Endothelial cell of umbilical vein (primary cell): Measurements from ENCODE around the gene CTTN. TPM values are rescaled to one million over a fixed set of nuclear protein-coding genes. Genes with fewer than 3 reads are reported as not detected.
"Not testable (repeated sequence)": the region's sequence is repeated elsewhere in the genome, so short reads cannot be mapped to it uniquely, and the experiment has no call there.

ENCODE experiments used
- BruUV-seq: library from RNA; stranded (reverse); fragments of 400-500 nt; replicated peaks from 2 replicates; lab custom pipeline; 2021; lab: Mats Ljungman, UMichigan
- CTCF ChIA-PET: fragments of 300-600, 350-600 bp; sonication (Branson Sonifier 250); formaldehyde crosslinking; loops from one replicate; lab custom pipeline; 2021; ENCODE audit warnings: antibody characterized with exemption, inconsistent platforms; lab: Charles Lee
- POLR2A ChIA-PET: fragments of 300-600, 350-600 bp; sonication (Branson Sonifier 250); formaldehyde crosslinking; loops from one replicate; lab custom pipeline; 2021; ENCODE audit warnings: antibody characterized with exemption, inconsistent platforms; lab: Charles Lee
- DNase-seq: peaks from one replicate; pipeline ENCODE4 v3.0.0-alpha.2; 2011; ENCODE audit warnings: low read depth, low spot score
- FAIRE-seq: peaks from 2 replicates; lab custom pipeline; 2011; peaks lifted over from hg19 to GRCh38; lab: Jason Lieb, UNC
- H2AFZ ChIP-seq: 2 replicates; pipeline ENCODE4 v1.6.0; 2012; ENCODE audit warnings: low read depth, low read length, control low read depth, inconsistent platforms
- H3K27ac ChIP-seq: 2 replicates; pipeline ENCODE4 v1.5.1; 2011; ENCODE audit warnings: low read depth, mild to moderate bottlenecking, control low read depth, low read length, moderate library complexity; ENCODE audit not compliant: insufficient read depth
- H3K27me3 ChIP-seq, 2 experiments: 2 replicates each; pipeline versions ENCODE4 v1.6.0 to v1.6.1; 2011; ENCODE audit warnings: low read length in 2 of 2, mixed read lengths in 1 of 2; ENCODE audit not compliant: control insufficient read depth in 2 of 2, insufficient read depth in 2 of 2
- H3K36me3 ChIP-seq, 2 experiments: 2 replicates in 1 of 2; 3 replicates in 1 of 2; pipeline ENCODE4 v1.5.1; 2011; ENCODE audit warnings: low read length in 2 of 2, mild to moderate bottlenecking in 1 of 2, moderate library complexity in 1 of 2; ENCODE audit not compliant: control insufficient read depth in 2 of 2, insufficient read depth in 2 of 2; ENCODE audit errors: extremely low read depth in 1 of 2
- H3K4me1 ChIP-seq: 3 replicates; pipeline ENCODE4 v1.5.1; 2011; ENCODE audit warnings: mild to moderate bottlenecking, low read length; ENCODE audit not compliant: control insufficient read depth, insufficient read depth; ENCODE audit errors: extremely low read depth
- H3K4me2 ChIP-seq: 2 replicates; pipeline ENCODE4 v1.6.1; 2011; ENCODE audit warnings: low read length, control low read depth, mixed read lengths; ENCODE audit not compliant: insufficient read depth
- H3K4me3 ChIP-seq, 3 experiments: fragments of 200-600 bp in 1 of 3; sonication (generic), shearing (Covaris generic) in 1 of 3; replicated peaks in 1 of 3; 2 replicates each; pipeline ENCODE4 v1.5.1; 2011 to 2016; ENCODE audit warnings: control low read depth in 3 of 3, low read length in 3 of 3, mild to moderate bottlenecking in 2 of 3, inconsistent platforms in 1 of 3, low read depth in 1 of 3, moderate library complexity in 1 of 3; ENCODE audit not compliant: insufficient read depth in 1 of 3
- H3K79me2 ChIP-seq: 2 replicates; pipeline ENCODE4 v1.6.0; 2012; ENCODE audit warnings: low read length, inconsistent platforms; ENCODE audit not compliant: control insufficient read depth, insufficient read depth
- H3K9ac ChIP-seq: replicated peaks from 2 replicates; pipeline ENCODE3; 2011; ENCODE audit warnings: low read length, control low read depth; ENCODE audit not compliant: insufficient read depth; ENCODE audit errors: extremely low read depth
- H3K9me1 ChIP-seq: replicated peaks from 3 replicates; pipeline ENCODE4 v1.6.0; 2011; ENCODE audit warnings: mild to moderate bottlenecking, low read length; ENCODE audit not compliant: control insufficient read depth, insufficient read depth; ENCODE audit errors: extremely low read depth
- H3K9me3 ChIP-seq: replicated peaks from 2 replicates; pipeline ENCODE4 v1.5.1; 2012; ENCODE audit warnings: low read length, inconsistent platforms; ENCODE audit not compliant: control insufficient read depth, insufficient read depth
- H4K20me1 ChIP-seq: replicated peaks from 2 replicates; pipeline ENCODE3; 2011; ENCODE audit warnings: mild to moderate bottlenecking, low read length; ENCODE audit not compliant: control insufficient read depth, insufficient read depth; ENCODE audit errors: extremely low read depth
- CTCF ChIP-seq, 2 donors: IDR thresholded peaks; 1 replicate in 1 of 2; 2 replicates in 1 of 2; pipeline ENCODE4 v1.5.1; 2011; ENCODE audit warnings: low read length in 2 of 2, mild to moderate bottlenecking in 2 of 2, moderate library complexity in 2 of 2, control low read depth in 1 of 2, inconsistent platforms in 1 of 2, low read depth in 1 of 2; ENCODE audit not compliant: insufficient read depth in 1 of 2; ENCODE audit errors: extremely low read depth in 1 of 2
- EZH2 ChIP-seq: IDR thresholded peaks from 2 replicates; pipeline ENCODE4 v1.6.1; 2012; ENCODE audit warnings: borderline replicate concordance, low read depth, mild to moderate bottlenecking, moderate library complexity, low read length, inconsistent platforms; ENCODE audit not compliant: severe bottlenecking
- FOS ChIP-seq: IDR thresholded peaks from 2 replicates; pipeline ENCODE4 v1.6.1; 2011; ENCODE audit warnings: mild to moderate bottlenecking, low read length, moderate library complexity, borderline replicate concordance; ENCODE audit not compliant: insufficient read depth
- GATA2 ChIP-seq: IDR thresholded peaks from 2 replicates; pipeline ENCODE4 v1.7.0; 2011; ENCODE audit warnings: low read depth, mild to moderate bottlenecking, moderate library complexity, mixed read lengths, low read length; ENCODE audit not compliant: insufficient read length, insufficient read depth
- MYC ChIP-seq: IDR thresholded peaks from one replicate; pipeline ENCODE4 v1.6.1; 2011; ENCODE audit warnings: mild to moderate bottlenecking, low read depth, low read length
- POLR2AphosphoS5 ChIP-seq: IDR thresholded peaks from 2 replicates; pipeline ENCODE4 v1.6.1; 2012; ENCODE audit warnings: low read depth, mild to moderate bottlenecking, control low read depth, low read length, moderate library complexity; ENCODE audit not compliant: insufficient read depth
- dilution Hi-C: fragments of 300-500 bp; cut with MboI; formaldehyde crosslinking; loops from one replicate; pipeline ENCODE4 v1.15.0; 2019; ENCODE audit warnings: low sequenced_read_pairs; ENCODE audit not compliant: extremely low pct_ligation_motif_present
- intact Hi-C: fragments of 100-400 bp; cut with micrococcal nuclease; formaldehyde crosslinking; loops from one replicate; pipeline ENCODE4 v1.10.0; 2022
- polyA plus RNA-seq, 4 experiments: library from polyadenylated mRNA; depleted of rRNA in 3 of 4; stranded (reverse) in 3 of 4; unstranded in 1 of 4; fragments of >200 nt; gene quantifications; 2 replicates each; pipeline versions ENCODE4 v1.2.1 to v1.2.3, GENCODE V29; 2011 to 2012; ENCODE audit warnings: missing spikeins in 1 of 4
- total RNA-seq: library from RNA; stranded (reverse); gene quantifications from 2 replicates; pipeline ENCODE4 v1.2.3, GENCODE V29; 2021

Gene CTTN
- total and polyA plus RNA-seq, 2 donors (not counting 3 experiments of a cell fraction or from before 2014, with no cell fraction given): 161 to 330 TPM

GRCh38 chr11:70407814-70408213 is 9.5 kb downstream of the CTTN start:
- Histone ChIP-seq H3K27me3 (no peaks in the 10 kb centered on the region), H3K79me2 (peaks cover 37% of the 10 kb centered on the region), H2AFZ (no peak overlapping the region), H3K9me3 (no peaks in the 10 kb centered on the region), H3K27ac (no peak overlapping the region), H3K36me3 (peaks cover 46 to 57% of the 10 kb centered on the region in 2 experiments), H3K9me1 (no peaks in the 10 kb centered on the region), H3K9ac (no peak overlapping the region), H4K20me1 (peaks cover 3% of the 10 kb centered on the region), H3K4me1 (peaks cover 7% of the 10 kb centered on the region), H3K4me3 (no peak overlapping the region), H3K4me2 (no peak overlapping the region)
- TF ChIP-seq EZH2 (no peak), GATA2 (no peak), POLR2AphosphoS5 (no peak), MYC (no peak), CTCF (IDR thresholded peaks at IDR 0.05; ENCODE audit: extremely low read depth in 1 of 2, insufficient read depth in 1 of 2, low read depth in 1 of 2, low read length in 2 of 2) (no peak), FOS (no peak)
- POLR2A ChIA-PET: no interaction called here
- intact Hi-C loops: no loop called here
- BruUV-seq: no TSS peak
- CTCF ChIA-PET: no interaction called here
- dilution Hi-C loops: no loop called here
- FAIRE-seq (no peak), DNase-seq (no peak)

- FAIRE-seq, POLR2A ChIA-PET: not testable (repeated sequence)
- H3K36me3 ChIP-seq: peaks cover 47 to 62% of the 10 kb centered on the region in 2 experiments
Observed at GRCh38 chr11:70408326-70408725, 10.0 kb downstream of the CTTN start.

More at GRCh38 chr11:70408326-70408725, 10.0 kb downstream of the CTTN start:
- H3K9me3 ChIP-seq, H3K27me3 ChIP-seq, BruUV-seq, H3K9ac ChIP-seq, H3K27ac ChIP-seq, intact Hi-C loops, H4K20me1 ChIP-seq, H3K4me1 ChIP-seq, H3K9me1 ChIP-seq, H3K4me3 ChIP-seq, DNase-seq, CTCF ChIA-PET, dilution Hi-C loops, H2AFZ ChIP-seq, H3K4me2 ChIP-seq: not testable (repeated sequence)
- H3K79me2 ChIP-seq: peaks cover 31% of the 10 kb centered on the region
